Thyroid gland (tissue), 4 donors: ENCODE measurements around the gene PPP2R5C. TPM values are rescaled to one million over a fixed set of nuclear protein-coding genes. Genes with fewer than 3 reads are reported as not detected.
A peak's percentile ranks its signal among the peaks of the same experiment; 100 is the strongest.

Experiments
- DNase-seq, 2 donors: peaks; one replicate each; pipeline ENCODE4 v3.0.0-alpha.2; 2019
- H3K27ac ChIP-seq, 3 donors: fragments of 200-600 bp; sonication (generic); 1 replicate in 2 of 3; 2 replicates in 1 of 3; pipeline ENCODE4 v1.5.1; 2016 to 2019; ENCODE audit warnings: mild to moderate bottlenecking in 1 of 3, moderate library complexity in 1 of 3
- H3K27me3 ChIP-seq: fragments of 200-600 bp; sonication (generic); one replicate; pipeline ENCODE4 v1.5.1; 2019
- H3K36me3 ChIP-seq, 2 donors: fragments of 200-600 bp; sonication (generic); one replicate each; pipeline ENCODE4 v1.5.1; 2016 to 2019
- H3K4me1 ChIP-seq, 2 donors: fragments of 200-600 bp; sonication (generic); one replicate each; pipeline ENCODE4 v1.5.1; 2017 to 2019
- H3K4me3 ChIP-seq, 3 donors: fragments of 200-600 bp; sonication (generic); replicated peaks in 1 of 3; 1 replicate in 2 of 3; 2 replicates in 1 of 3; pipeline ENCODE4 v1.5.1; 2016; ENCODE audit warnings: mild to moderate bottlenecking in 1 of 3
- H3K9me3 ChIP-seq: fragments of 200-600 bp; sonication (generic); one replicate; pipeline ENCODE4 v1.5.1; 2017
- POLR2A ChIP-seq, 2 donors: fragments of 450-650 bp; IDR thresholded peaks; one replicate each; pipeline ENCODE4 v1.6.1; 2017; ENCODE audit warnings: antibody characterized with exemption in 2 of 2, mild to moderate bottlenecking in 2 of 2, moderate library complexity in 1 of 2
- WGBS, 2 donors: methylation state at CpG; one replicate each; pipeline ENCODE4 v1.1.5; 2017; 5-methylcytosine and 5-hydroxymethylcytosine counted together
- intact Hi-C: fragments of 100-400 bp; cut with DNase I; formaldehyde crosslinking; loops from one replicate; pipeline ENCODE4 v1.15.1; 2023
- total RNA-seq, 4 donors: library from RNA; depleted of rRNA; stranded (reverse); fragments of >200 nt; gene quantifications; one replicate each; pipeline ENCODE4 v1.2.3, GENCODE V29; 2016
- TF ChIP-seq, protein P1 (sequence below), 6 experiments: fragments of 200-600 bp in 3 of 6; fragments of 450-650 bp in 3 of 6; sonication (generic) in 3 of 6; IDR thresholded peaks; one replicate each; pipeline ENCODE4 v1.5.1; 2016 to 2019; ENCODE audit warnings: antibody characterized with exemption in 6 of 6, mild to moderate bottlenecking in 2 of 6, inconsistent platforms in 1 of 6, moderate library complexity in 1 of 6

The PPP2R5C gene
- total RNA-seq, 4 donors from 2014 or later = 105 to 209 (median 141) TPM

DNA sequence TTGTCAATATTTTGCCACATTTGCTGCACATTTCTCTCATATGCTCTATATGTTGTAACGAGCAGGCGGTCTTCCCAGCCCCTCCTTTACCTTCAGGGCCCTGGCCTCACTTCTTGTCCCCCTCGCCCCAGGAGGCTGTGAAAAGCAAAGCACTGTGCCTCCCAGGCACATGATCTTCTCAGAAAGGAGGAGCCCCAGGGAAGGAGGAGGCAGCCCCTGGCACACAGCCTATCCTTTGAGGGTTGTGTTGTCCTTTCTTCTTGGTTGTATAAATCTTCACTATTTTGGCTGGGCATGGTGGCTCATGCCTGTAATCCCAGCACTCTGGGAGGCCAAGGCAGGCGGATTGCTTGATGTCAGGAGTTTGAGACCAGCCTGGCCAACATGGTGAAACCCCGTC lies 77.0 kb downstream of the PPP2R5C start:
- Histone ChIP-seq H3K36me3 (no peaks in the 10 kb centered on the region), H3K27ac (peak overlapping the region in 1 of 3 donors; percentile 74), H3K4me1 (peaks cover 58 to 84% of the 10 kb centered on the region in 2 donors), H3K27me3 (no peaks in the 10 kb centered on the region), H3K9me3 (no peaks in the 10 kb centered on the region), H3K4me3 (no peak overlapping the region)
- 94 to 95% methylated on average over 5 of the region's 5 CpGs for WGBS, 2 donors
- no peak for TF ChIP-seq POLR2A (IDR thresholded peaks at IDR 0.05)
- TF ChIP-seq, protein P1, sequence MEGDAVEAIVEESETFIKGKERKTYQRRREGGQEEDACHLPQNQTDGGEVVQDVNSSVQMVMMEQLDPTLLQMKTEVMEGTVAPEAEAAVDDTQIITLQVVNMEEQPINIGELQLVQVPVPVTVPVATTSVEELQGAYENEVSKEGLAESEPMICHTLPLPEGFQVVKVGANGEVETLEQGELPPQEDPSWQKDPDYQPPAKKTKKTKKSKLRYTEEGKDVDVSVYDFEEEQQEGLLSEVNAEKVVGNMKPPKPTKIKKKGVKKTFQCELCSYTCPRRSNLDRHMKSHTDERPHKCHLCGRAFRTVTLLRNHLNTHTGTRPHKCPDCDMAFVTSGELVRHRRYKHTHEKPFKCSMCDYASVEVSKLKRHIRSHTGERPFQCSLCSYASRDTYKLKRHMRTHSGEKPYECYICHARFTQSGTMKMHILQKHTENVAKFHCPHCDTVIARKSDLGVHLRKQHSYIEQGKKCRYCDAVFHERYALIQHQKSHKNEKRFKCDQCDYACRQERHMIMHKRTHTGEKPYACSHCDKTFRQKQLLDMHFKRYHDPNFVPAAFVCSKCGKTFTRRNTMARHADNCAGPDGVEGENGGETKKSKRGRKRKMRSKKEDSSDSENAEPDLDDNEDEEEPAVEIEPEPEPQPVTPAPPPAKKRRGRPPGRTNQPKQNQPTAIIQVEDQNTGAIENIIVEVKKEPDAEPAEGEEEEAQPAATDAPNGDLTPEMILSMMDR (IDR thresholded peaks at IDR 0.05) = no peak
- intact Hi-C loops = no loop called here
- peak; percentile 44 to 64 for DNase-seq

DNA sequence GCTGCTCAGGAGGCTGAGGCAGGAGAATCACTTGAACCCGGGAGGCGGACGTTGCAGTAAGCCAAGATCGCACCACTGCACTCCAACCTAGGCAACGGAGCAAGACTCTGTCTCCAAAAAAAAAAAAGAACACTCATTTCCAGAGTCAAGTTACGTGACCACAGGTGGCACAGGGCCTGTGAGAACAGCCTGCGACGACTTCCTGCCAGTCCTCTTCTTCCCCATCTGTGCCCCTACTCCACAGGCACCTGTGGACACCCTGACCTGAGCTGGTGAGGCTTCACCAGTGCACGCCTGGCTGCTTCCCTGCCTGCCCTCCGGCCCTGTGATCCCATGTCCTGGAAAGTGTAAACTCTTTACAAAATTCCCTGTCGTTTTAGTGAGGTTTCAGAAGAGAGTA lies 77.7 kb downstream of the PPP2R5C start:
- DNase-seq = peak; percentile 70 to 79
- H3K36me3 ChIP-seq = no peaks in the 10 kb centered on the region
- H3K4me1 ChIP-seq = peaks cover 54 to 78% of the 10 kb centered on the region in 2 donors
- no peaks in the 10 kb centered on the region for H3K9me3 ChIP-seq
- no peak for TF ChIP-seq POLR2A (IDR thresholded peaks at IDR 0.05)
- TF ChIP-seq, protein P1 (IDR thresholded peaks at IDR 0.05) = no peak
- intact Hi-C loops = no loop called here
- 41 to 44% methylated on average over 11 of the region's 11 CpGs for WGBS, 2 donors
- H3K27me3 ChIP-seq = no peaks in the 10 kb centered on the region
- peak overlapping the region; percentile 41 to 74 (median 68) for H3K27ac ChIP-seq
- no peak overlapping the region for H3K4me3 ChIP-seq

DNA sequence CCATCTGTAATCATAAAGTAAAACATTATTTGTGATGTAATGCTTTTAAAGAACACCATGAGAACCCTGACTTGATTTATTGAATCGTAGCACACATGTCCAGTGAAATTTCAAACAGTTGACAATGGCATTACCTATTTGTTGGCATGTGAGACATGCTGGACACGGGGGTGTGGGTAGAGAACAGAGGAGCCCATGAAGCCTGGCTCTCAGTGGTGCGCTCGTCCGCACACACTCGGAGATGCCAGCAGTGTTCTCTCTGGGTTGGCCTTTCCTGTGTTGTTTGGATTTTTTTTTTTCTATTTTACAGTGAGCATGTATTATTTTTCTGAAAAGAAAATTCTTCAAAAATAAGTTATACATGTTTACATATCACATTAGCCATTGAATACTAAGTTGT lies 78.2 kb downstream of the PPP2R5C start:
- H3K36me3 ChIP-seq = no peaks in the 10 kb centered on the region
- peaks cover 50 to 73% of the 10 kb centered on the region in 2 donors for H3K4me1 ChIP-seq
- intact Hi-C loops = loop anchor here (10.0 kb wide), 1 partner anchor 45 kb away; no protein-coding TSS in a partner anchor

DNA sequence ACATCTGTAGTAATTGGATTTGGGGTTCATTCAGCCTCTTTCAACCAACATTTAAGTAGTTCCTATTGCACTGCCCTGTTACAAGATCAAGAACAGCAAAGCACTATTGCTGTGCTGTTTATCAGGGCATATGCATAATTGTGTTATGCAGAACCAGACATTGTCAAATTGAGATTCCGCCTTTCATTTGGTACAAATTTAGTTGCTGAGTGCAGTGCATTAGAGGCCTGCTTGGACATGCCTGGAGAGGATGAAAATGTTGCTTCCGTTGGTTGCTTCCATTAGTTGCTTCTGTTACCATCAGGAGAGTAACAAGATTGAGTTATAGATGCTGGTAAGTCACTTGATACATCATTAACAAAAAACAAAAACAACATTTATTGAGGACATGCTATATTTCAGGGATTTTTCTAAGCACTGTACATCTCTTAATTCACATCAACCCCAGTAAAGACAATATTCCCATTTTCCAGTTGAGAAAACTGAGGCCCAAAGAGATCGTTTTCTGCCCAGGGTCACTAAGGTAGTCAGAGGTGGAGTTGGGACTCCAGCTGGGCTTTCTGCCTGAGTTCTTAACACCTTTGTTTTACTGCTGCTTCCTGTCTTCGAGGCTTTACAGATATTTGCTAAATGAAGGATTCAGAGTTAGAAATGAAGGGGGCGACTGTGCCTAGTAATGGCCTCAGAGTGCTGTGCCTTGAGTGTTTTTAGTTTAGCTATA lies 79.3 kb downstream of the PPP2R5C start:
- intact Hi-C loops = loop anchor here (10.0 kb wide), 1 partner anchor 46 kb away; no protein-coding TSS in a partner anchor

More for the DNA sequence above, 78.2 kb downstream of the PPP2R5C start:
- Histone ChIP-seq H3K4me3 (no peak overlapping the region), H3K27ac (peak overlapping the region; percentile 41 to 74 (median 68)), H3K27me3 (no peaks in the 10 kb centered on the region), H3K9me3 (no peaks in the 10 kb centered on the region)
- TF ChIP-seq, protein P1 (IDR thresholded peaks at IDR 0.05) = no peak
- TF ChIP-seq POLR2A (IDR thresholded peaks at IDR 0.05) = no peak
- 29 to 47% methylated on average over 6 of the region's 6 CpGs for WGBS, 2 donors
- DNase-seq = peak; percentile 84 to 87

More for the DNA sequence above, 79.3 kb downstream of the PPP2R5C start:
- Histone ChIP-seq H3K36me3 (no peaks in the 10 kb centered on the region), H3K4me3 (no peak overlapping the region), H3K9me3 (no peaks in the 10 kb centered on the region), H3K27ac (no peak overlapping the region), H3K27me3 (no peaks in the 10 kb centered on the region), H3K4me1 (peaks cover 38 to 62% of the 10 kb centered on the region in 2 donors)
- WGBS, 2 donors = 87 to 88% methylated on average over 5 of the region's 5 CpGs
- TF ChIP-seq, protein P1 (IDR thresholded peaks at IDR 0.05) = no peak
- TF ChIP-seq POLR2A (IDR thresholded peaks at IDR 0.05) = no peak
- DNase-seq = no peak
